HCT116 (cell line): ENCODE results near the gene DERL3. TPM values are rescaled to one million over a fixed set of nuclear protein-coding genes. Genes with fewer than 3 reads are reported as not detected.

ENCODE experiments used
- ATAC-seq: fragments of 200-7000 bp; cut with Tn5 transposase; 2 replicates; pipeline ENCODE4 v1.9.1; 2020; ENCODE audit warnings: mild to moderate bottlenecking, moderate library complexity
- BruUV-seq: library from RNA; stranded (reverse); fragments of 400-500 nt; replicated peaks from 2 replicates; lab custom pipeline; 2021; lab: Mats Ljungman, UMichigan
- CTCF ChIA-PET: fragments of 300-600 bp; sonication (Branson Sonifier 250); formaldehyde crosslinking; loops from one replicate; lab custom pipeline; 2021; ENCODE audit warnings: antibody characterized with exemption; lab: Charles Lee
- POLR2A ChIA-PET: fragments of 300-600, 350-600 bp; sonication (Branson Sonifier 250); formaldehyde crosslinking; loops from one replicate; lab custom pipeline; 2021; ENCODE audit warnings: antibody characterized with exemption; lab: Charles Lee
- RAD21 ChIA-PET, 2 experiments: fragments of 300-600 bp; sonication (Branson Sonifier 250); formaldehyde crosslinking; loops; one replicate each; lab custom pipeline; 2023; ENCODE audit warnings: low total read pairs in 2 of 2; ENCODE audit not compliant: uncharacterized antibody in 2 of 2, unreplicated experiment in 2 of 2, low non-redundant PET in 1 of 2; lab: Charles Lee
- DNase-seq: peaks from one replicate; pipeline ENCODE4 v3.0.0-alpha.2; 2010; ENCODE audit warnings: low read depth, low spot score
- H2AFZ ChIP-seq: fragments of 200-600 bp; shearing (Covaris generic), sonication (generic); 2 replicates; pipeline ENCODE4 v1.6.1; 2017; ENCODE audit warnings: low read depth, mixed run types, mixed read lengths, antibody characterized with exemption, low read length; ENCODE audit not compliant: poor library complexity, severe bottlenecking
- H3K27ac ChIP-seq: 2 replicates; pipeline ENCODE4 v1.5.1; 2012; ENCODE audit warnings: low read depth, low read length
- H3K27me3 ChIP-seq: fragments of 200-600 bp; sonication (generic); 2 replicates; pipeline ENCODE4 v1.6.1; 2016; ENCODE audit warnings: mixed run types, low read length, mixed read lengths; ENCODE audit not compliant: insufficient read depth
- H3K36me3 ChIP-seq, 2 experiments: fragments of 200-500 bp in 1 of 2; fragments of 200-600 bp in 1 of 2; sonication (Bioruptor generic) in 1 of 2; sonication (generic) in 1 of 2; 2 replicates each; pipeline versions ENCODE4 v1.5.1 to v1.6.1; 2014 to 2016; ENCODE audit warnings: low read length in 2 of 2, inconsistent platforms in 1 of 2, mixed read lengths in 1 of 2, mixed run types in 1 of 2; ENCODE audit not compliant: insufficient read depth in 2 of 2, control insufficient read depth in 1 of 2
- H3K4me1 ChIP-seq, 2 experiments: fragments of 200-600 bp in 1 of 2; sonication (generic) in 1 of 2; 2 replicates each; pipeline versions ENCODE4 v1.5.1 to v1.6.1; 2012 to 2017; ENCODE audit warnings: low read length in 2 of 2, inconsistent platforms in 1 of 2, mild to moderate bottlenecking in 1 of 2, mixed read lengths in 1 of 2, mixed run types in 1 of 2, moderate library complexity in 1 of 2; ENCODE audit not compliant: insufficient read depth in 2 of 2, control insufficient read depth in 1 of 2
- H3K4me2 ChIP-seq: fragments of 200-600 bp; sonication (generic); 2 replicates; pipeline ENCODE4 v1.6.1; 2017; ENCODE audit warnings: mixed run types, low read length, mixed read lengths
- H3K4me3 ChIP-seq, 2 experiments: fragments of 200-600 bp in 1 of 2; sonication (generic) in 1 of 2; replicated peaks in 1 of 2; 2 replicates each; pipeline ENCODE4 v1.5.1; 2011 to 2016; ENCODE audit warnings: low read length in 2 of 2, control low read depth in 1 of 2, low read depth in 1 of 2, mild to moderate bottlenecking in 1 of 2, mixed read lengths in 1 of 2, mixed run types in 1 of 2
- H3K79me2 ChIP-seq: fragments of 200-600 bp; sonication (generic); 2 replicates; pipeline ENCODE4 v1.6.1; 2017; ENCODE audit warnings: mild to moderate bottlenecking, mixed run types, low read length, moderate library complexity, mixed read lengths; ENCODE audit not compliant: insufficient read depth
- H3K9ac ChIP-seq: fragments of 200-600 bp; sonication (generic); 2 replicates; pipeline ENCODE4 v1.6.1; 2016; ENCODE audit warnings: low read length, mixed read lengths
- H3K9me2 ChIP-seq: fragments of 200-600 bp; sonication (generic), shearing (Covaris generic); 2 replicates; pipeline ENCODE4 v1.6.1; 2017; ENCODE audit warnings: mixed run types, mild to moderate bottlenecking, moderate library complexity; ENCODE audit not compliant: insufficient read depth
- H3K9me3 ChIP-seq, 2 experiments: fragments of 200-500 bp in 1 of 2; fragments of 200-600 bp in 1 of 2; sonication (Bioruptor generic) in 1 of 2; sonication (generic) in 1 of 2; 2 replicates each; pipeline ENCODE4 v1.6.1; 2014 to 2017; ENCODE audit warnings: low read length in 2 of 2, mixed read lengths in 2 of 2, inconsistent platforms in 1 of 2, low read depth in 1 of 2, mild to moderate bottlenecking in 1 of 2, mixed run types in 1 of 2, moderate library complexity in 1 of 2; ENCODE audit not compliant: control insufficient read depth in 1 of 2, insufficient read depth in 1 of 2
- H4K20me1 ChIP-seq: fragments of 200-600 bp; sonication (generic), shearing (Covaris generic); 2 replicates; pipeline ENCODE4 v1.6.1; 2017; ENCODE audit warnings: mixed run types, mild to moderate bottlenecking, moderate library complexity; ENCODE audit not compliant: insufficient read depth
- ATF3 ChIP-seq: IDR thresholded peaks from 2 replicates; pipeline ENCODE4 v1.6.1; 2012
- CBX3 ChIP-seq: IDR thresholded peaks from 2 replicates; pipeline ENCODE4 v1.6.1; 2012; ENCODE audit warnings: low read depth
- CEBPB ChIP-seq: IDR thresholded peaks from 2 replicates; pipeline ENCODE4 v1.6.1; 2012; ENCODE audit warnings: low read depth
- CTCF ChIP-seq, 3 experiments: fragments of 200-600 bp in 1 of 3; sonication (generic) in 1 of 3; IDR thresholded peaks in 2 of 3; conservative IDR thresholded peaks in 1 of 3; 2 replicates each; pipeline ENCODE4 v1.5.1; 2012 to 2017; ENCODE audit warnings: low read depth in 2 of 3, low read length in 2 of 3, antibody characterized with exemption in 1 of 3, borderline replicate concordance in 1 of 3, control low read depth in 1 of 3, mild to moderate bottlenecking in 1 of 3, mixed read lengths in 1 of 3, mixed run types in 1 of 3, moderate library complexity in 1 of 3; ENCODE audit not compliant: insufficient read depth in 1 of 3
- EGR1 ChIP-seq: IDR thresholded peaks from 2 replicates; pipeline ENCODE4 v1.6.1; 2012; ENCODE audit warnings: low read depth
- EZH2phosphoT487 ChIP-seq: fragments of 200-600 bp; IDR thresholded peaks from 2 replicates; pipeline ENCODE4 v1.6.1; 2018; ENCODE audit warnings: antibody characterized with exemption, borderline replicate concordance
- FOSL1 ChIP-seq: IDR thresholded peaks from 2 replicates; pipeline ENCODE4 v1.6.1; 2012; ENCODE audit warnings: low read depth
- MAX ChIP-seq: IDR thresholded peaks from 2 replicates; pipeline ENCODE4 v1.6.1; 2012
- POLR2A ChIP-seq: IDR thresholded peaks from 2 replicates; pipeline ENCODE4 v1.7.0; 2011; ENCODE audit warnings: borderline replicate concordance; ENCODE audit not compliant: insufficient read depth, insufficient read length; ENCODE audit errors: extremely low read depth
- RAD21 ChIP-seq: IDR thresholded peaks from 2 replicates; pipeline ENCODE4 v1.6.1; 2012; ENCODE audit warnings: low read depth, mild to moderate bottlenecking
- SIN3A ChIP-seq: IDR thresholded peaks from 2 replicates; pipeline ENCODE4 v1.6.1; 2012; ENCODE audit warnings: low read depth
- TCF7L2 ChIP-seq: IDR thresholded peaks from 2 replicates; pipeline ENCODE4 v1.7.0; 2011; ENCODE audit warnings: borderline replicate concordance, inconsistent platforms; ENCODE audit not compliant: insufficient read depth, insufficient read length; ENCODE audit errors: extremely low read depth
- YY1 ChIP-seq: IDR thresholded peaks from 2 replicates; pipeline ENCODE4 v1.6.1; 2011; ENCODE audit warnings: low read length, low read depth, moderate library complexity, mild to moderate bottlenecking; ENCODE audit not compliant: insufficient replicate concordance; ENCODE audit errors: extremely low read depth
- ZBTB33 ChIP-seq: IDR thresholded peaks from 2 replicates; pipeline ENCODE4 v1.6.1; 2011; ENCODE audit warnings: mild to moderate bottlenecking, low read length, moderate library complexity; ENCODE audit not compliant: insufficient replicate concordance; ENCODE audit errors: extremely low read depth
- ZNF274 ChIP-seq: fragments of 200-500 bp; sonication (Bioruptor generic); IDR thresholded peaks from 2 replicates; pipeline ENCODE4 v1.6.1; 2014; ENCODE audit warnings: mild to moderate bottlenecking, low read depth, low read length, inconsistent platforms
- intact Hi-C: fragments of 100-400 bp; cut with micrococcal nuclease; formaldehyde crosslinking; loops from 2 replicates; pipeline ENCODE4 v1.10.0; 2022
- total RNA-seq: library from RNA; stranded (reverse); gene quantifications from one replicate; pipeline ENCODE4 v1.2.1, GENCODE V29; 2021; ENCODE audit not compliant: unreplicated experiment

Gene DERL3
- total RNA-seq, 1 experiment from 2014 or later = not detected

- no peaks in the 10 kb centered on the region for H3K9me2 ChIP-seq
- H3K4me2 ChIP-seq = no peak overlapping the region
- H3K9ac ChIP-seq = no peak overlapping the region
- ChIA-PET RAD21 (no interaction called here), POLR2A (no interaction called here), CTCF (no interaction called here)
- no peak overlapping the region for H3K4me3 ChIP-seq
- H3K27ac ChIP-seq = no peak overlapping the region
- intact Hi-C loops = no loop called here
- ATAC-seq (no peak), DNase-seq (no peak)
- no peaks in the 10 kb centered on the region for H3K4me1 ChIP-seq
- no TSS peak for BruUV-seq
- H3K9me3 ChIP-seq = no peaks in the 10 kb centered on the region
- H3K27me3 ChIP-seq = no peaks in the 10 kb centered on the region
- peaks cover 17 to 37% of the 10 kb centered on the region in 2 experiments; a peak in 3 of 4 replicates for H3K36me3 ChIP-seq
- H3K79me2 ChIP-seq = no peaks in the 10 kb centered on the region; the same call in 1 of the 2 replicates
- H4K20me1 ChIP-seq = no peaks in the 10 kb centered on the region
- H2AFZ ChIP-seq = no peak overlapping the region
- no peak for TF ChIP-seq RAD21
- TF ChIP-seq CEBPB = no peak
- no peak for TF ChIP-seq ZNF274
- no peak for TF ChIP-seq MAX
- no peak for TF ChIP-seq ZBTB33
- no peak for TF ChIP-seq CBX3
- TF ChIP-seq EZH2phosphoT487 = no peak
- TF ChIP-seq ATF3 = no peak
- no peak for TF ChIP-seq SIN3A
- TF ChIP-seq YY1 = no peak
- no peak for TF ChIP-seq POLR2A
- no peak for TF ChIP-seq TCF7L2
- TF ChIP-seq EGR1 = no peak
- no peak for TF ChIP-seq FOSL1
- no peak for TF ChIP-seq CTCF (IDR thresholded peaks at IDR 0.05 in 2 of 3, conservative IDR thresholded peaks at IDR 0.05 in 1 of 3; ENCODE audit: borderline replicate concordance in 1 of 3, insufficient read depth in 1 of 3, low read depth in 2 of 3, low read length in 2 of 3)
Measured at GRCh38 chr22:23827351-23827995, 11.3 kb downstream of the DERL3 start.
